DOHH2 (cell line): ENCODE data around the gene ADAM33.

Experiments used
- H3F3A ChIP-seq: fragments of 200-600 bp; sonication (generic), shearing (Covaris generic); 2 replicates; pipeline ENCODE4 v1.6.0; 2016; ENCODE audit warnings: antibody characterized with exemption, mild to moderate bottlenecking; ENCODE audit not compliant: control insufficient read depth, insufficient read depth
- H3K27ac ChIP-seq: fragments of 200-600 bp; sonication (generic); 2 replicates; pipeline ENCODE4 v1.5.1; 2014; ENCODE audit warnings: low read depth, mild to moderate bottlenecking, low read length, moderate library complexity
- H3K27me3 ChIP-seq: fragments of 200-600 bp; sonication (generic); 2 replicates; pipeline ENCODE4 v1.6.1; 2014; ENCODE audit warnings: mild to moderate bottlenecking, low read length, mixed read lengths; ENCODE audit not compliant: control insufficient read depth
- H3K36me3 ChIP-seq: fragments of 200-600 bp; sonication (generic); 2 replicates; pipeline ENCODE4 v1.6.1; 2014; ENCODE audit warnings: mild to moderate bottlenecking, low read length, moderate library complexity, mixed read lengths; ENCODE audit not compliant: control insufficient read depth
- H3K4me1 ChIP-seq: fragments of 200-600 bp; sonication (generic); 2 replicates; pipeline ENCODE4 v1.6.1; 2014; ENCODE audit warnings: mild to moderate bottlenecking, low read length, mixed read lengths; ENCODE audit not compliant: control insufficient read depth
- H3K4me2 ChIP-seq: fragments of 200-600 bp; sonication (generic); 2 replicates; pipeline ENCODE4 v1.6.0; 2014; ENCODE audit warnings: mild to moderate bottlenecking, low read length, moderate library complexity
- H3K4me3 ChIP-seq: fragments of 200-600 bp; sonication (generic); 2 replicates; pipeline ENCODE4 v1.5.1; 2014; ENCODE audit warnings: mild to moderate bottlenecking, low read length, mixed read lengths
- H3K79me2 ChIP-seq: fragments of 200-600 bp; sonication (generic); 2 replicates; pipeline ENCODE4 v1.6.1; 2014; ENCODE audit warnings: mild to moderate bottlenecking, low read length, mixed read lengths; ENCODE audit not compliant: control insufficient read depth
- H3K9me2 ChIP-seq: fragments of 200-600 bp; sonication (generic); replicated peaks from 2 replicates; pipeline ENCODE4 v1.6.1; 2014; ENCODE audit warnings: mild to moderate bottlenecking, low read length, mixed read lengths; ENCODE audit not compliant: control insufficient read depth
- H3K9me3 ChIP-seq: fragments of 200-600 bp; sonication (generic); 2 replicates; pipeline ENCODE4 v1.6.1; 2014; ENCODE audit warnings: antibody characterized with exemption, low read length, mixed read lengths; ENCODE audit not compliant: control insufficient read depth, insufficient read depth
- H4K20me1 ChIP-seq: fragments of 200-600 bp; sonication (generic); 2 replicates; pipeline ENCODE4 v1.6.0; 2014; ENCODE audit warnings: low read depth, mild to moderate bottlenecking, antibody characterized with exemption, low read length, moderate library complexity; ENCODE audit not compliant: control insufficient read depth, insufficient read depth
- EZH2phosphoT487 ChIP-seq: fragments of 200-600 bp; sonication (generic); IDR thresholded peaks from 2 replicates; pipeline ENCODE4 v1.6.1; 2017; ENCODE audit warnings: borderline replicate concordance, mild to moderate bottlenecking, antibody characterized with exemption, low read length, moderate library complexity, mixed read lengths
- TF ChIP-seq, protein P1 (sequence below): fragments of 200-600 bp; sonication (generic); IDR thresholded peaks from one replicate; pipeline ENCODE4 v1.5.1; 2014; ENCODE audit warnings: antibody characterized with exemption, mild to moderate bottlenecking, low read depth, low read length; ENCODE audit not compliant: poor library complexity, severe bottlenecking

Gene ADAM33

DNA sequence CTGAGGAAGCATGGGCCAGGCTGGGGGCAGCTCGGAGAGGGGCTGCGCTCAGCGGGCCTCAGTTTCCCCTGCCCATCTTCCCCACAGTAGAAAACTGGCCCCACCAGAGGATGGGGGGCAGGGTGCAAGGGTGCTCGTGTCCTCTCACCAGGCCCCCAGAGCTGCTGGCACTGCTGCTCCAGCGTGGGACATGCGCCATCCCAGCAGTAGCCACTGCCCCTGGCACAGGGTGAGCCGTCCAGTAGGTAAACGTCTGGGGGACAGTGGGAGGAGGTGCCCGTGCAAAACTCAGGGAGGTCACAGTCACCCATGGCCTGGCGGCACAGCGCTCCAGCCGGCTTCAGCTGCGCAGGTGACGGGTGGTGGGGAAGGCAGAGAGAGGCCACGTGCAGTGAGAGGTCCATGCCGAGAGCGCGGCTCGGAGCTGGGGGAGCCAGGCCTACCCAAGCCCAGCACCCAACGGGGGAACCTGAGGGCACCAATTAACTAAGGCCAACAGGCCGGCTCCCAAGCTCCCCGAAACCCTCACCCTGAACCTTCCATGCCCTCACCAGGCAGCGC is 9.7 kb downstream of the ADAM33 start:
- H3K4me2 ChIP-seq, result 0 out of 2 replicates have a peak overlapping the region, but pooled peaks have one; percentile 26
- H3K9me2 ChIP-seq, result no peaks in the 10 kb centered on the region
- TF ChIP-seq, protein P1, sequence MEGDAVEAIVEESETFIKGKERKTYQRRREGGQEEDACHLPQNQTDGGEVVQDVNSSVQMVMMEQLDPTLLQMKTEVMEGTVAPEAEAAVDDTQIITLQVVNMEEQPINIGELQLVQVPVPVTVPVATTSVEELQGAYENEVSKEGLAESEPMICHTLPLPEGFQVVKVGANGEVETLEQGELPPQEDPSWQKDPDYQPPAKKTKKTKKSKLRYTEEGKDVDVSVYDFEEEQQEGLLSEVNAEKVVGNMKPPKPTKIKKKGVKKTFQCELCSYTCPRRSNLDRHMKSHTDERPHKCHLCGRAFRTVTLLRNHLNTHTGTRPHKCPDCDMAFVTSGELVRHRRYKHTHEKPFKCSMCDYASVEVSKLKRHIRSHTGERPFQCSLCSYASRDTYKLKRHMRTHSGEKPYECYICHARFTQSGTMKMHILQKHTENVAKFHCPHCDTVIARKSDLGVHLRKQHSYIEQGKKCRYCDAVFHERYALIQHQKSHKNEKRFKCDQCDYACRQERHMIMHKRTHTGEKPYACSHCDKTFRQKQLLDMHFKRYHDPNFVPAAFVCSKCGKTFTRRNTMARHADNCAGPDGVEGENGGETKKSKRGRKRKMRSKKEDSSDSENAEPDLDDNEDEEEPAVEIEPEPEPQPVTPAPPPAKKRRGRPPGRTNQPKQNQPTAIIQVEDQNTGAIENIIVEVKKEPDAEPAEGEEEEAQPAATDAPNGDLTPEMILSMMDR, result no peak
- TF ChIP-seq EZH2phosphoT487, result no peak

GRCh38 chr20:3670945-3671344 is 10.9 kb downstream of the ADAM33 start:
- Histone ChIP-seq H3K9me3 (no peaks in the 10 kb centered on the region), H3K4me3 (no peak overlapping the region), H3K4me2 (no peak overlapping the region), H3F3A (no peaks in the 10 kb centered on the region), H3K27me3 (peaks cover 24% of the 10 kb centered on the region), H3K36me3 (no peaks in the 10 kb centered on the region), H3K79me2 (no peaks in the 10 kb centered on the region), H3K9me2 (no peaks in the 10 kb centered on the region), H3K27ac (no peak overlapping the region), H3K4me1 (no peaks in the 10 kb centered on the region), H4K20me1 (no peaks in the 10 kb centered on the region)
- no peak for TF ChIP-seq EZH2phosphoT487
- TF ChIP-seq, protein P1, result no peak

More for the DNA sequence above, 9.7 kb downstream of the ADAM33 start:
- H3K27ac ChIP-seq, result no peak overlapping the region
- H3K36me3 ChIP-seq, result no peaks in the 10 kb centered on the region
- H3K4me1 ChIP-seq, result no peaks in the 10 kb centered on the region; the same call in 1 of the 2 replicates
- H3K79me2 ChIP-seq, result no peaks in the 10 kb centered on the region
- no peaks in the 10 kb centered on the region for H3K9me3 ChIP-seq
- H3K4me3 ChIP-seq, result no peak overlapping the region
- H4K20me1 ChIP-seq, result no peaks in the 10 kb centered on the region
- no peaks in the 10 kb centered on the region for H3F3A ChIP-seq
- H3K27me3 ChIP-seq, result peaks cover 24% of the 10 kb centered on the region

- H3K4me3 ChIP-seq, result no peak overlapping the region
- H3K79me2 ChIP-seq, result no peaks in the 10 kb centered on the region
Measured at GRCh38 chr20:3670511-3670910, 11.3 kb downstream of the ADAM33 start.

More at GRCh38 chr20:3670511-3670910, 11.3 kb downstream of the ADAM33 start:
- Histone ChIP-seq H3K36me3 (no peaks in the 10 kb centered on the region), H3K27ac (no peak overlapping the region), H3K4me1 (no peaks in the 10 kb centered on the region), H3K27me3 (peaks cover 24% of the 10 kb centered on the region), H3F3A (no peaks in the 10 kb centered on the region), H3K4me2 (no peak overlapping the region), H3K9me3 (no peaks in the 10 kb centered on the region), H3K9me2 (no peaks in the 10 kb centered on the region), H4K20me1 (no peaks in the 10 kb centered on the region)
- TF ChIP-seq EZH2phosphoT487, result no peak
- TF ChIP-seq, protein P1, result no peak
